ENCODE data around the gene TBC1D1.

The TBC1D1 gene

GRCh38 chr4:38169524-38169923, 278.6 kb downstream of the TBC1D1 start:
- DNase-seq (ENCODE audit: low read depth) = no peak

DNA sequence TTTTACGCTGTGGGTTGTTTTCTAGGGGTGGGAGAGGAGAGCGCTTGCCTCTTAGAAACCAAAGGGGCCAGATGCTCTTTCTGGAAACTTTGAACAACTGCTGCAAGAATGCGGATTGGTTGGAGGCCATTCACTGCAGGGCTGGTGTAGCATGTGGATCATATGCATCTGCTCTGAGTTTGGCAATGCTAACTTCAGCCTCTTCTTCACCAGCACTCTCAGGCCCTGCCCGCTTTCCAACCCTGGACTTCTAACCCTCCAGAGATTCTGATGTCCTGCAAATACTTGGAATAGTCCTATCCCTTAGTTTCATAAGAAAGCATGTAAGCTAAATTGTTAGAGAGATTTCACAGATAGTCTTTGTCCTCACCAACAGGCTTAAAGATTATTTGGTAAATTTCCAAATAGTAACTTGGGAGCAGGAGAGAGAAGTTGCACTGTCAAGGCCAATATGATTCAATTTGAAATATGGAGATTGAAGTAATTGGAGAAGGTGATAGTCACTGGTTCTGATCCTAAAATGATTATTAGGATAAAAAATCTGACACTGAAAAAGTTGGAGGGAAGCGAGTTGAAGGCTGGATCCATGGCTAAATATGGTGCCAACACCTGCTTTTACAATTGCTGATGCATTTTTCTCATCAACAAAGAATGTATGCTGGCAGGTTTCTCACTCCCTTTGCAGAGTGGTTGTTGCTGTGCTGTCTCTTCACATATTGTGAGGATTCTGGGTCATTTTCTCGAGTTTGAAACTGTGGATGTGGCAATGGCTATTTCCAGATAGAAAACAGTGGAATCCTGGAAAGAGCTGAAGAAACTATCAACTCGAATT, 279.7 kb downstream of the TBC1D1 start:
- no peak for DNase-seq (ENCODE audit: low read depth)

- no peak for DNase-seq (ENCODE audit: low read depth)
These were observed 281.2 kb downstream of the TBC1D1 start for GRCh38 chr4:38172078-38172477.

DNA sequence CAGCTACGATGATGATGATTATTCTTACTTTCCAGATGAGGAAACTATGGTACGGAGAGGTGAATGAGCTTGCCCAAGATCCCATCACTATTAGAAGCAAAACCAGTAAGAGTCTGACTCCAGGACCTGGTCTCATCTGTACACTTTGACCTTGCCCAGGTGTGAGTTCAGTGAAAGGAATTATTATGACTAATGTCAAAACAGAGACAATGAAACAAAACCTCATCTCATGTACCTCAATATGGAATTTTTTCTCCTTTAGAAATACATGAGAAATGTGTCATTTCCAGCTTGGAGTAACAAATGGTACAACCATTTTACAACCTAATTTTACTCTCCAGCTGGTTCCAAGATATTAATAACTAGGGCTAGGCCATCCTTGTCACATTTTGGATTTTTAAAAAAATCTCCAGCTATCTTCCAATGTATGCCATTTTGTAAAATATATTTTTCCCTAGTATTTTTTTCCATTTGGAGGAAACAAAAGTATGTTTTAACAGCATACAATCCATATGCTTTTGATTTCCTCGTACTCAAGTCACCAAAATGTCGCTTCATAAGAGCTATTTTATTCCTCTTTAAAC, 283.1 kb downstream of the TBC1D1 start:
- DNase-seq (ENCODE audit: low read depth) = no peak

GRCh38 chr4:38174801-38175200, 283.9 kb downstream of the TBC1D1 start:
- no peak for DNase-seq (ENCODE audit: low read depth)

- DNase-seq (ENCODE audit: low read depth) = no peak
These were observed 285.3 kb downstream of the TBC1D1 start for GRCh38 chr4:38176165-38176564.

- no peak for DNase-seq (ENCODE audit: low read depth)
These were observed 286.2 kb downstream of the TBC1D1 start for GRCh38 chr4:38177035-38177546.

DNA sequence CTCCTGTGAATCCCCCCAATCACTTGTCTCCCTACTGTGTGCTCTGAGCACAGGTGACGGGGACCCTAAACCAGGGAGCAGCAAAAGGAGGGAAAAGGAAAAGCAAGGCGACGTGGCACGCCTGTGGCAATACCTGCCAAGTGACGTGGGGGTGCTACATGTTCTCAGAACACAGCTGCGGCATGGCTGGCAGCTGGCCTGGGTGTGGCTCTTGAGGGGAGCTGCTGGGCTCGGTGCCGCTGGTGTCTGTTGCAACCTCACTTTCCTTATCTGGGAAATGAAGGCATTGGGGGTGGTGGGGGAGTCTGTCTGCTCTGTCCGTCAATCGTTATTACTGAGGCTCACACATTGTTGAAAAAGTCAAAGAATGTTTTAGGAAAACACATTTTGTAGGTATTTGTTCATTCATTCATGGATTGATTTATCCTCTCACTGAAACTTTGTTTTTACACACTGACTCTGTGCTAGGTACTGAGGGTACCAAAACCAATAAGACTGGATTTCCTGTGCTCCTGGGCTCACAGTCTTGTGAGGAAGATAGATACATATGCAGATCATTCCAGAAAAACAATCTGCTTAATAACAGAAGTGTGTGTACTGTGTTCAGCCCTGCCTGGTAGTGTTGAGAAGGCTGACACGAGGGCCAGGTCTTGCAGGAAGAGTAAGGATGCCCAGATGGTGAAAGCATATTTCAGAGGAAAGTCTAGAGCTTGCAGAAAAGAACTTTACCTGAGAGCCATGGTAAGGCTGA, 286.9 kb downstream of the TBC1D1 start:
- DNase-seq (ENCODE audit: low read depth) = no peak

DNA sequence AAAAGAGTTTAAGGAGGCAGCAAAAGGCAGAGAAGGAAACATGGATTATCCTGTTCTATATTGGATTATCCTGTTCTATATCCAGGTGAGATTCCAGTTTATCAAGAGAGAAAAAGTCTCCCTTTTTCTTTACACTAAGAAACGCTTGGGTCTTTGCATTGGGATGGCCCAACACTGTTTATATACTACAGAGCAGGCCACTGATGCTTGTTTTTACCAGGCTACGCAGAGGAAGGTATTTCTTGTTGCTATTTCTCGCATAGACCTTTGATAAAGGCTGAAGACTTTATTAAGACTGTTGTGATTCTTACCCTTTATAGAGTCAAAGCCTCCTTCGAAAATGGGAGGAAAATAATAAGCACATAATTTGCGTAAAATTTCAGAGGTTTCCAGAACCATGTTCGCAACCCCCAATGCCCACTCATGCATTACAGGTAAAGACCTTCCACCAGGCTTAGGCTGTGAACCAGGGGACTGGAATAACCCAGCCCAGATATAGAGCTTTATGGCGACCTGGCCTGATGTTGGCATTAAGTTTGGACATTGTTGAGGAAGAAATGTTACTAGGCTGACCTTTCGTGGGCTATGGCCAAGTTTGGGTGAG, 287.6 kb downstream of the TBC1D1 start:
- no peak for DNase-seq (ENCODE audit: low read depth)

DNA sequence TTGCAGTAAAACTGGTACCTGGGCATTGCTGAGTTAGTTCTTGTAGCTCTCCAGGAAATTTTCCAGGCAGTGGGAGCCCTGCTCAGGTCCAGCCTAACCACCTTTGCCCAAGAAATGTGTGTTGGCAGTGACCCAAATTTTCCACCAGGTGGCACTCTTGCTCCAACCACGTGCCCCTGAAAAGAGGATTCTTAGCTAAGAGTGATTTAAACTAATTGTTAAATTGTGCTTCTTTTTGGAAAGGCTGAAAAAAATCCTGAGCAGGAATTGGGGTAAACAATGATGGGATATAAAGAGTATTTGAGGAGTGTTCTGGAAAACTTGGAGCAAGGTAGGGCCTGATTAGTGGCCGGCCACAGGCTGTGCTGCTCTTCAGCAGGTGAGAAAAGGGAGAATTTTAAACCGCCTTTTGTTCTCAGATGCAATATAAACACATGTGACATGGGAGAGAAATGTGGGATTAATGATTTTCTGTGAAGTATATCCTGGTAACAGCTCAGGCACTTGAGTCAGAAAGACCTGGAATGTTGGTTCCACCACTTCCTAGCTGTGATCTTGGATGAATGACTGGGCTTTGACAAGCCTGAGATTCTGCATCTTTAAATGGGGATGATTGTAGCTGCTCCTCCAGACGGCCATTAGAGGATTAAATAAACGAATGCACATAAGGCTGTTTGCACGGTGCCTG, 288.9 kb downstream of the TBC1D1 start:
- no peak for DNase-seq (ENCODE audit: low read depth)

DNA sequence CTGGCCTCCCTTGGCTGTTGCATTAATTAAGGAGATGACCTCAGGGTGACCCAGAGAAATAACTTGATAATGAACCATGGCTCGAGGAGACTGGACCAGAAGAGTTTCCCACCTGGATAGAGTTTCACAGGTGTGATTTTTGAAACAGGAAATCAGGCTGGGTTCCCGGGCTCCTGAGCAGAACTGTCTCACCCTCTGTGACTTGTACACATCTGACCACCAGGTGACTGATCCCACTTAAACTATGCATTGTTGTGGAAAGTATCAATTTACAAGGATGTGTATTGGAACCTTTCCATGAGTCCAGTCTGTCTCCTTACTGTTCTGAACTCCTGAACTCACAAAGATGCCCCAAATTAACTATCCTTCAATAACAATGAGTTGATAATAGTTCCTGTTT, 289.6 kb downstream of the TBC1D1 start:
- no peak for DNase-seq (ENCODE audit: low read depth)

DNA sequence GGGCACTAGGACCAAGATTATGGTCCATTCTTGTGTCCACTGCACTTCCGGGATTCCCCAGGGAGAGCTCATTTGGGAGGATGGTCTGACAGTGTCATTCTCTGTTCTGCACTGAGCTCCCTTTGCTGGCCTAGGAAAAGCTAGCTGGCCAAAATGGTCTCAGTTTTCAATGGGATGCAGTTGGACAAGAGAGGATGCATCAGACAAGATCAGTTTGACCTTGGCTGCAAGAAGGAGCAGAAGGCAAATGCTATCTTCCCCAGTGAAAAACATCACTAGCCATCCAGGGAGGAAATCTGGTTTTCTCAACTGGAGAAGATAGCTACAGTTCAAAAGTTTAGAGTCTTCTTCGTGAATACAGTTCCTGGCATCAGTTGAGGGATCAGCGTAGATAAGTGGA, 290.4 kb downstream of the TBC1D1 start:
- no peak for DNase-seq (ENCODE audit: low read depth)

GRCh38 chr4:38182334-38182998, 291.6 kb downstream of the TBC1D1 start:
- DNase-seq (ENCODE audit: low read depth) = no peak

GRCh38 chr4:38184404-38184803, 293.5 kb downstream of the TBC1D1 start:
- no peak for DNase-seq (ENCODE audit: low read depth)

GRCh38 chr4:38185406-38186144, 294.7 kb downstream of the TBC1D1 start:
- no peak for DNase-seq (ENCODE audit: low read depth)

DNA sequence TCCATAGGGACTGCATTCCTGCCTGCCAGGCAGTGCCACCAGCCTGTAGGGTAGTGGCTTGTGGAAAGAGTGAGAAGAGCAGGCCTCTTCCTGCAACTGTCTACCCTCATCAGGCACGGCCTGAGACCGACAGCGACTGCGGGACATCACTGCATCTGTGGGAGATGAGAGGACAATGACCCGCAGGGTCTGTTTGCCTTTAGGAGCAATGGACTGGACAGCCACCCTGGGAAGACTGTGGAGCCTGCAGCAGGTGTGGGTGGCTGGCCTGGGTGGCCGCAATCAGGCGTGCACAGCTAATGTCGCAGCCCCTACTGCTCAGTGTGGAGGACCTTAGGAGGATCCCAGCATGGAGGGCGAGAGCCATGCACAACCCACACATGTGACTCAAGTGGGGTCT, 297.3 kb downstream of the TBC1D1 start:
- DNase-seq (ENCODE audit: low read depth) = no peak

DNA sequence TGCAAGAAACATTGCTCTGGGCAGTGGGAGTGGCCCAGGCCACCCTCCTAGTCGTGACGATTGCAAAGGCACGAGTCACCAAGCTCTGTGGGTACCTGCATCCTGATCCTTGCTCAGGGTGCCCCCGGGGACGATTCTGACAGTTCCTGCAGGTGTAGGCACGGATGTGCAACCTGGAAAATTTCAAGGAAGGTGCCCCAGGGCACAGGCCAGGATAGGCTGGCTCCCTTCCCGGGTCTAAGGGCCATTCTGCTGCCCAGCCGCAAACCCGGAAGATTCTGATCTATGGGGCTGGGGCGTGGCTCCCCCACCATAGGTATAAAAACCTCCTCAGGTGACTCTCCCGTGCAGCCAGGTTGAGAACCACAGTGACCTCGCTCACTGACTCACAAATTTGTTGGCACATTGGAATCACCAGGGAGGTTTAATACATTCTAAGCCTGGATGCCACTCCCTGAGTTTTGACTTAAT, 297.8 kb downstream of the TBC1D1 start:
- DNase-seq (ENCODE audit: low read depth) = no peak
